ENCODE data around the gene INSL3.

The INSL3 gene, protein sequence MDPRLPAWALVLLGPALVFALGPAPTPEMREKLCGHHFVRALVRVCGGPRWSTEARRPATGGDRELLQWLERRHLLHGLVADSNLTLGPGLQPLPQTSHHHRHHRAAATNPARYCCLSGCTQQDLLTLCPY

DNA sequence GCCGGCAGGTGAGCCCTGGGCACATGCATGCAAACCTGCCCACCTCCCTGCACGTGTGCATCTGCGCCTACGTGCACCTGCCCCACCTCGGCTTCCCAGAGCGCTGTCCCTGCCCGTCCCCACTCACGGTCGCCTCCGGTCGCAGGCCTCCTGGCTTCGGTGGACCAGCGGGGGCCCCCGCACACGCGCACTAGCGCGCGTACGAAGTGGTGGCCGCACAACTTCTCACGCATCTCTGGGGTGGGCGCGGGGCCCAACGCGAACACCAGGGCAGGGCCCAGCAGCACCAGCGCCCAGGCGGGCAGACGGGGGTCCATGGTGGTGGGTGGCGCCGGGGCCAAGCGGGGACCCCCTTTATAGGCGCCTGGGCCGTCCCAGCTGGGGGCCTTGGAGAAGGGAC lies at the start of gene INSL3:
Gene INSL3 (minus strand): TSS at position 330 of the 400 bp plus-strand sequence. CDS start 13 bp downstream, at position 317.
- no peak for DNase-seq

DNA sequence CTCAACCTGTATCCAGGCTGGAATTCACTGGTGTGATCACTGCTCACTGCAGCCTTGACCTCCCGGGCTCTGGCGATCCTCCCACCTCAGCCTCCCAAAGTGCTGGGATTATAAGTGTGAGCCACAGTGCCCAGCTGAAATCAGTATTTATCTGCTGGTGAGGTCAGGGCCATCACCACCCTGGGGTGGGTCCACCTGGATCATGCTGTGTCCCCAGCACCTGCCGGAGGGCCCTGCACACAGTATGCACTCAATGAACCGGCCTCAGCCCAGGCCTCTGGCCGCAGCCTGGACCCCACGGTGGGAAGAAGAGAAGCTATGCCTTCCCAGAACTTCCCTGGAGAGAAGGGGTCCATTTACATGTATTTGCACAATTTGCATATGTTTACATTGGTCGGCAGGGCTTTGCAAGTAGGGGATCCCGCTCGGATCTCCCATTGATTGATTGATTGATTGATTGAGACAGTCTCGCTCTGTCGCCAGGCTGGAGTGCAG lies 47.8 kb upstream of the INSL3 start:
- no peak for DNase-seq

DNA sequence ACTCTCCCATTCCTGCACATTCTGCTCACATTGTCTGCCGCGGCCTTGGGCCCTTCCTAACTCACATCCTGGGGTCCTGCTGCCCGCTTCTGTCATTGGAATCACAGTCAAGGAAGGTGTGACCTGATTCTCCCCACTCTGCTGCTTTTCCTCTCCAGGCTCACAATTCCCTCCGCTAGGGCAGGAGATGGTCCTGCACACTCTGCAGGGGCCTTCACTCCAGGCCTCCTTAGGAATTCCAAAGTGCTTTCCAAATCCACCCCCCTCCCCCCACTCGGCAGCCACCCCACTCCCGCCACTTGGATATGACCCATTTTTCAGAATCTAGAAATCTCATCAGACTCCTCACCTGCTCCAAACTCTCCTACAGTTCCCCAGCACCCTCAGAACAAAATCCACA lies 47.4 kb upstream of the INSL3 start:
- no peak for DNase-seq

DNA sequence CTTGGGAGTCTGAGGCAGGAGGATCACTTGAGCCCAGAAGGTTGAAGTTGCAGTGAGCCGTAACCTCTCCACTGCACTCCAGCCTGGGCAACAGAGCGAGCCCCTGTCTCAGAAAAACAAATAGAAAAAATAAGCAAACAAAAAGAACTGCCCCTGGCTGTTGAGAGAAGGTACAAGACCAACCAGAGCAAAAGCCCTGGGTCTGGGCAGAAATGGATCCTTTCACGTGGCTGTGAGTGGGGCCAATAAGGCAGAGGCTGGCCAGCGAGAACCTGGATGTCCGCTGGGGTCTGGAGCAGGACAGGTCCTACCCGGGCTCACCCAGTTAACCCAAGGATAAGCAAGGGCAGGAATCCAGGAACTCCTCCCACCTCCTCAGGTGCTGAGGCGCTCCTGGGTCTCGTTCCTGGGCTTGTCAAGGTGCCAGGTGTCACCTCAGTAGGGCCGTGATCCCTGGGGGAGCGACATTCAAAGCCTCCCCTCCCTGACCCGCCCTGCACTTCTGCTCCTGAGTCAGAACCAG lies 45.7 kb upstream of the INSL3 start:
- DNase-seq = no peak

DNA sequence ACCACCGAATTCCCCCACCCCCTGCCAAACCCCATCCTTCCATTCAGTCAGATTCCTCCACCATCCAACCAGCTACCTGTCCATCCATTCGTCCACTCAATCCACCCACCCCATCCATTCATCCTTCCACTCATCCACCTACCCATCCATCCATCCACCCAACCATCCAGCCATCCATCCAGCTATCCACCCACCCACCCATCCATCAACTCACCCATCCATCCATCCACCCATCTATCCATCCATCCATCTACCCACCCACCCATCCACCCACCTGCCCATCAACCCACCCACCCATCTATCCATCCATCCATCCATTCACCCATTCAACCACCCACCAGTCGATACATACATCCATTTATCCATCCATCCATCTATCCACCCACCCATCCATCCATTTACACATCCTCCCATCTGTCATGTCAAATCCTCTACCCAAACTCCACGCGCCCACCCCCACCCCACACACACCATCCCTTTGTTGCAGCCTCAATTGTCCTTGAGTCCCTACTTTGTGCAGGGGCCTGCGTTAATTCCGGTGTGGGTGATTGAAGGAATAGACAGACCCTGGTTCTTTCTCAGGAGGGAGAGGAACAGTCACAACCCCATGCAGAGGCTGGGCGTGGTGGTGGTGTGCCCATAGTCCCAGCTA lies 45.1 kb upstream of the INSL3 start:
- no peak for DNase-seq

DNA sequence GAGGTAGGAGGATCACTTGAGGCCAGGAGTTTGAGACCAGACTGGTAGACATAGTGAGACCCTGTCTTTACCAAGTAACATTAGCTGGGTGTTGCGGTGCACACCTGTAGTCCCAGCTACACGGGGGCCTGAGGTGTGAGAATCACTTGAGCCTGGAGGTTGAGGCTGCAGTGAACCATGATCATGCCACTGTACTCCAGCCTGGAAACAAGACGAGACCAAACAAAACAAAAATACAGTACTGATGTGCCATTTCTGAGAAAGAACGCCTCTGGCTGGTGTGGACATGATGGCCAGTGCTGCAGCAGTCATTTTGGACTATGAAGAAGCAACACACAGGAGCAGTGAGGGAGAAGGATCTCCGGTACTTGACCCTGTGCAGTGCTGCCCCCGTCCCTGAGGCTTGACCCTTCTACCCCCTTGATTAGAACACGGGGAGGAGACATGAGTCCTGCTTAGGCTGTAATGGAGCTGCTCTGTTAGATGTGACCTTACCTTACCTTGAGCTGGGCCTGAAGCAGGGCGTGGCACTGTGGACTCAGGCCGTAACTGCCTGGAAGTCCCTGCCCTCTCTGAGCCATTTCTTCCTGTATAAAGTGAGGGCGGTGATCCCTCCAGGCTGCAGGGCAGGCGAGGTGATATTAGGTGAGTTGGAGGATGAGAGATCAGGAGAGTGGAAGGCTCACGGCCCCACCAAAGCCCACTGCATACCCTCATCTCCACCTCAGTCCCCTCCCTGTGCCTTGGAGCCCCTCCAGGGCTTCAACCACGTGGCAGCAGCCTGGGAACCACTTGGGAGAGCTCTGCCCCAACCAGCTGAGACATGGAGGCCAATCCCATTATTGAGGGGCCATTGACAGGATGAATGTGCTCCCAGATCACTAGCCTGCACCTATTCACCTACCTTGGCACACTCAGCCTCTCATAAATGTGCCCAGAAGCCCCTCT lies 44.3 kb upstream of the INSL3 start:
- no peak for DNase-seq

DNA sequence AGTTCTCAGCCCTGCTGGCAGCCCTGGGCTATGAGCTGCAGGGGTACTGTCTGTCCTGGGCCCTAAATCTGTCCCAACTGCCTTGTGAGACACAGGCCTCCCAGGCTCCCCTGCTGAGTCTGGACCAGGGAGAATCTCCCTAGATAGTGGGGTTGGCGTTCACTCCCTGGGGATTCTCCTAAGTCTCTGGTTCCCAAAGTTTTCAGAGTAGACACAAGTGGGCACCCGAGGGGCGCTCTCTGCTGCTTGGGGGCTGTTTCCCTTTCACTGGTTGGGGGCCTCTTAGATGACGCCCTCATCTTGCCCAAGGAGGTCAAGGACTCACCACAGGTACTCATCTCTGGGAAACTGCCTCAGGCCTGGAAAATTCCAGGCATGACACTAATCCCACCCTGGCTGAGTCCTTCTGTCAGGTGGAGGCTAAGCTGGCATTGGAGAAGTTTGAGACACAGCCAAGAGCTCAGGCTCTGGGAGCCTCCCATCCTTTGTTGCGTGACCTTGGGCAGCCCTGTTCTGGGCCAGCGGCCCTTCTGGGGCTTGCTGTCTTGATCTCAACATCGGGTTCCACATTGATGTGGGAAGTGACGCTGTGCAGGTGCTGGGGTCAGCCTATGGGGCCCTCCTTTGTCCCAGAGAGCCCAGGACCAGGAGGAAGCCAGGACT lies 42.3 kb upstream of the INSL3 start:
- no peak for DNase-seq

DNA sequence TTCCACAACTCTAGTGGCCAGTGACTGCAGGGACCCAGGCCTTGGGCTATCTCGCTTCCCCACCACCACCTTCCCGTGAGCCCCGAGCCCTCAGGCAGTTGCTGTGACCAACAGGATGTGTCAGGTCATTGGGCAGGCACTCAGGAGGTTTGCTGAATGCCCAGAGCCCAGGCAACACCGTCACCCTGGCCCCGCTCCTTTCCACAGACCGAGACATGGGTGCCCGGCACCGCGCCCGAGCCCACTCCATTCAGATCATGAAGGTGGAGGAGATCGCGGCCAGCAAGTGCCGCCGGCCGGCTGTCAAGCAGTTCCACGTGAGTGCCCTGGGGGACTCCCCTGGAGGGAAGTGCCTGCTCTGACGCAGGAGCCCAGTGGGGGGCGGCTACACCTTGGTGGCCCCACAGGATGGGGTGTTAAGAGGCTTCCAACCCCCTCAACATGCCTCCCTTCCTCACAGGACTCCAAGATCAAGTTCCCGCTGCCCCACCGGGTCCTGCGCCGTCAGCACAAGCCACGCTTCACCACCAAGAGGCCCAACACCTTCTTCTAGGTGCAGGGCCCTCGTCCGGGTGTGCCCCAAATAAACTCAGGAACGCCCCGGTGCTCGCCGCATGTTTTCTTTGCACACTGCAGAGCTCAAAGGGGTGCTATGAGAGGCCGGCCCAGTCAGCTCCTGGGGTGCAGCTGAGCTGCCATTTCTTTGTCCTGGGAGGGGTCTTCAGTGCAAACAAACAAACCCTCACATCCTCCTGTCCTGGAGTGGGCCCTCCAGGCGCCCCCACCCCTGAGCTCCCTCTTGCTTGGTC lies 41.6 kb upstream of the INSL3 start:
- DNase-seq = no peak

DNA sequence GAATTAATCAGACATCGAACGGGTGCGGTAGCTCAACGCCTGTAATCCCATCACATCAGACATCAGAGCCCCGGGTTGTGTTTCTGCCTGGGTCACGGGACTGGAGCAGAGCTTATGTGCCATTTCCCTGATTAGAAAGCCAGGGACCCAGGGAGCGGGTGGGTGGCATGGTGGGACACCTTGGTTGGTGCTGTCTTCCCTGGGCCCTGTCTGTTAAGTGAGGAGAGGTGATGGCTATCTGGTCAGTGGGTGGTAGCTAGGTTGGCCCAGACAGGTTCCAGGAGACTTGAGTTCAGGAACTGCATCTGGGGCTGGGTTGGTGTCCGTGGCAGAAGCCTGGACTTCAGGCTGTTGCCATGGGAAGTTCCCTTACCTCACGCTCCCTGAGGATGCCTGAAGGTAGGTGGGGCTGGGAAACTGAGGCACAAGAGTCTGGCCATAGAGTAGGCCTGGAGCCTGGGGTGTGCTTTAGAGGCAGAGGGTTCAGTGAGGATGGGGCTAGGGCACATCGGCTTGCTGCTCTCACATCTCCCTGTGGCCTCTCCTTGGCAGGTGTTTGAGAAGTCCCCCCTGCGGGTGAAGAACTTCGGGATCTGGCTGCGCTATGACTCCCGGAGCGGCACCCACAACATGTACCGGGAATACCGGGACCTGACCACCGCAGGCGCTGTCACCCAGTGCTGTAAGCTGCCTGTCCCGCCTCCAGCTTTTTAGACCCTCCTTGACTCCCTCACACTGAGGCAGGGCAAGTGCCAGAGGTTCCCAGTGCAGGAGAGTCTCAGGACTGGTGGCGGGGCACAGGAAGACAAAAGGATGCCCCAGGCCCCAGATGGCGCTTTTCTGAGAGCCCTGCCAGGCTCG lies 40.5 kb upstream of the INSL3 start:
- no peak for DNase-seq

DNA sequence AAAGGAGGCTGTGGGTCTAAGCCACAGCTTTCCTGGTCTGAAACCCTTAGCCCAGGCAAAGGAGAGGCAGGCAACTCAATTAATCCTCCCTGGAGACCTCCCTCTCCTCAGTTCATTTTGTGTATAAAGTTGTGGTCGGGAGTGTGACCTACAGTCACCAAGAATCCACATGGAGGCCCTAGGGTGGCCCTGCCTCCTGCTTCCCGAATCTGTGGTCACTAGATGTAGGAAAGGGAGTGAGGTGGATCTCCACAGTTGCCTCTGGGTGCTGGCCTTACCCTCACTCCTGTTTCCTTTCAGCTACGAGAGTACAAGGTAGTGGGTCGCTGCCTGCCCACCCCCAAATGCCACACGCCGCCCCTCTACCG lies 39.7 kb upstream of the INSL3 start:
- no peak for DNase-seq

DNA sequence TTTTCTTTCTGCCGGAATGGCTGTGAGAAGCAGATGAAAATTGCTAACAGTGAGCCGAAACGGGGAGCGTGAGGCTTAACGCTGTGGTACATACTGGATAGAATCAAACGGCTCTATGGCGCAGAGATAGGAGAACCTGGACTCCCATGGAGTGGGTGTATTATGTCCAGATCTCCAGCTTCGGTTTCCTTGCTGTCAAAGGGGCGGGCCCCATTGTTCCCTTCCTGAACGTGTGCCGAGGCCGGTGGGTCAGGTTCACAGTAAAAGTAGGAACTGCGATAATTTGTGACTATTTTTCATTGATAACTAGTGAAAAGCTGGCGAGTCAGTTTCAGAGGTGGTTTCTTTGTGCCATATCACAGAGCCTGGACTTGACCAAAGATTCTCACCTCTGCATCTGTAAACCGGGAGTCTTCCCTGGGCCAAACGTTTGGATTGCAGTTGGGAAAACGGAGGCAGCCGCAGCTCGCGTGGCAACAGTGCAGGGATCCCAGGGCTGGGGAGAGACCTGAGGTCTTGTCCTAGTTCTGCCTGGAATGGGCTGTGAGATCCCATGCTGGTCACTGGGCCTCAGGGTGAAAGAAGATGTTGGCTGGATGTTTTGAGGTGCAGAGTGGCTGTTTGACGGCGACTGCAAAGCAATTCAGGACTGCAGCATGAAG lies 39.1 kb upstream of the INSL3 start:
- no peak for DNase-seq

DNA sequence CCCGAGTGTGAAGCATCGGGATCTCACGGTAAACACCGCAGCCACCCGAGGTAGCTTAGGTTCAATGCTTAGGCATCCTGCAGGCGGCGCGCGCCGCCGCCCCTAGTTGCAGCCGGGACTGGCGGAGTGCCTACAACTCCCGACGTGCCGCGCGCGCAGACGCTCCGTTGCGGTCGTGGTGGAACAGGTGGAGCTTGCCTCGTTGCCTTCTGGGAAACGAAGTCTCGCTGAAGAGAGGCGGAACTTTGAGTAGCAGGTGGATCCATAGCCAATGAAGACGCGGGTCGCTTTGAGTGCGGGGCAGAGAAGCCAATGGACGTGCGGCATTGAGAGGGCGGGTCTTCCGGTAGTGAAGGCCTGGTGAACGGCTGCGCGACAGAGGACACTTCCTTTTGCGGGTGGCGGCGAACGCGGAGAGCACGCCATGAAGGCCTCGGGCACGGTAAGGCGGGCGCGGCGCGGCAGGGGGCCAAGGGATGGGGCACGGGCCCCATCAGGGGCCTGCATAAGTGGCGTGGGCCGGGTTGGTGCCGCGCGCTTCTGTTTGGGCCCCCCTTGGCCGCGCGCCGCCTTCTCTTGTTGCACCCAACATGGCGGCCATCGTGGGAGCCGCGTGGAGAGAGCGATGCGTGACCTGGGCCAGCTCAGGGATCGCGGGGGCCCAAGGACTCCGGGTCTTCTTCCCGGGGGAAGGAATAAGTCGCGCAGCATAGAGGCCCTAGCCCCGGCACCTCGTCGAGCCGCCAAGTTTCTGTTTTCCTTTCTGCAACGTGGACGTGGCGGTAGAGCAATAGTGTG lies 38.4 kb upstream of the INSL3 start, which contains the start of gene RPL18A:
Gene RPL18A (plus strand): TSS at position 378 of the 798 bp plus-strand sequence. CDS start 47 bp downstream, at position 425.
- DNase-seq = peak; percentile 95

DNA sequence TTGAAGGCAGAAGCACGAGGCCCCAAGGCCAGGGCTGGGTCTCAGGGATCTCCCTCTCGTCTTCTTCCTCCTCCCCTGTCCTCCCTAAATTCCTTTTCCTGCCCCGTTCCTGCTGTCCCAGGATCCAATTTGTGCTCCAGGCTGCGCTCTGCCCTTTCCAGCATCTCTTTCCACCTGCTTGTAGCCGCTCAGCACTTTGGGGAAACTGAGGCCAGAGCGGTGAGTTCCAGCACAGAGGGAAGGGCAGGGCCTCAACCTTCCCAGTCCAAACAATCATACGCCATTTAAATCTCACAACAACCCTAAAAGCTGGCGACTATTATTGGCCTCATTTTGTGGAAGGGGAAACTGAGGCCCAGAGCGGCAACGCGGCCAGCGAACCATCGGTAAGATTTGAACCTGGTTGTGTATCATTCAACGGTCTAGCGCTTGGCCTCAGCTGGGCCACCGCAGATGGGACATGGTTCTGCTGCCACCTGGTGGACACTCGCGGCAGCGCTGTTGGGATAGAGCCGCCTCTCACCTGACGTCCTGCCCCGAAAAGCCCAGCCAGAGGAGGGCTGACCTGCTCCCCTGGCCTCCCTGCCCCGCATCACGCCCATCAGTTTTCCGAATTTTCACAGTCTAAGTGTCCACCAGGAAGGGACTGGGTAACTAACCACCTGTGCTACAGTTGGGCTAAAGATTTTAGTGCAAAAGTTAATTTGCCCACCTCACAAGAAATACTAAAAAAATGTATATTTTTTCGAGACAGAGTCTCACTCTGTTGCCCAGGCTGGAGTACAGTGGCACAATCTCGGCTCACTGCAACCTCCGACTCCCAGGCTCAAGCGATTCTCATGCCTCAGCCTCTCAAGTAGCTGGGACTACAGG lies 34.2 kb upstream of the INSL3 start:
- DNase-seq = no peak

DNA sequence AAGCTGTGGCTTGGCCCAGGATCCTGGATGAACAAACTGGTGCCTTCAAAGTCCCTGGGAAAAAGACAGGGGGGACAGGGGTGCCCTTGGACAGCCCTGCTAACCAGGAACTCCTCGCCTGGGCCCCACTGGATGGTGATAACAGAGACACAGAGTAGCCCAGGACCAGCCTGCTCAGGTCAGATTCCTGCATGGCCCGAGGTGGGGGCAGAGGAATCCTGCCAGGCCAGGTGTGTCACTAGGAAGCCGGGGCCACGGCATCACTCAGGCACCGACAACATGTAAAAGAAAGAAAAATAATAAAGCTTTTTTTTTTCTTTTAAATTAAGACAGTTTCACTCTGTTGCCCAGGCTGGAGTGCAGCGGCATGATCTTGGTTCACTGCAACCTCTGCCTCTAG lies 32.7 kb upstream of the INSL3 start:
- no peak for DNase-seq

DNA sequence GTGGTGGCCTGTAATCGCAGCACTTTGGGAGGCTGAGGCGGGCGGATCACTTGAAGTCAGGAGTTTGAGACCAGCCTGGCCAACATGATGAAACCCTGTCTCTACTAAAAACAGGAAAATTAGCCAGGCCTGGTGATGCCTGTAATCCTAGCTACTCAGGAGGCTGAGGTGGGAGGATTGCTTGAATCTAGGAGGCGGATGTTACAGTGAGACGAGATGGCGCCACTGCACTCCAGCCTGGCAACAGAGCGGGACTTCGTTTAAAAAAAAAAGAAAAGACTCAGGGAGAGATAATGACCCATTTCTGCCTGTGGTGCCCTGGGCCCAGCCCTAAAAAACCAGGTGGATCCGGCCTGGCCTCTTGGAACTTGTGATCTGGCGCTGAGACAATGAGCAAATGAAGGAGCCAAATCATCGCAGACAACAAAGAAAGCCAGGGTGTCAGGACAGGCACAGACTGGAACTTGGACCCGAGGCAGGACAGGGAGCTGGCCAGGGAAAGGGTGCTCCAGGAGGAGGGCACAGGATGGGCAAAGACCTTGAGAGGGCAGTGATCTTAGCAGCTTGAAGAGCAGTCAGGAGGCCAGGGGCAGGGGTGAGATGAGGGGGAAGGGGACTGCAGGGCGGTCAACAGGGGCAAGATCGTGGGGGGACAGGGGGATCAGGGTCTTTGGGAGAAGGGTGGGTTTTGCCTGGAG lies 27.4 kb upstream of the INSL3 start:
- no peak for DNase-seq

DNA sequence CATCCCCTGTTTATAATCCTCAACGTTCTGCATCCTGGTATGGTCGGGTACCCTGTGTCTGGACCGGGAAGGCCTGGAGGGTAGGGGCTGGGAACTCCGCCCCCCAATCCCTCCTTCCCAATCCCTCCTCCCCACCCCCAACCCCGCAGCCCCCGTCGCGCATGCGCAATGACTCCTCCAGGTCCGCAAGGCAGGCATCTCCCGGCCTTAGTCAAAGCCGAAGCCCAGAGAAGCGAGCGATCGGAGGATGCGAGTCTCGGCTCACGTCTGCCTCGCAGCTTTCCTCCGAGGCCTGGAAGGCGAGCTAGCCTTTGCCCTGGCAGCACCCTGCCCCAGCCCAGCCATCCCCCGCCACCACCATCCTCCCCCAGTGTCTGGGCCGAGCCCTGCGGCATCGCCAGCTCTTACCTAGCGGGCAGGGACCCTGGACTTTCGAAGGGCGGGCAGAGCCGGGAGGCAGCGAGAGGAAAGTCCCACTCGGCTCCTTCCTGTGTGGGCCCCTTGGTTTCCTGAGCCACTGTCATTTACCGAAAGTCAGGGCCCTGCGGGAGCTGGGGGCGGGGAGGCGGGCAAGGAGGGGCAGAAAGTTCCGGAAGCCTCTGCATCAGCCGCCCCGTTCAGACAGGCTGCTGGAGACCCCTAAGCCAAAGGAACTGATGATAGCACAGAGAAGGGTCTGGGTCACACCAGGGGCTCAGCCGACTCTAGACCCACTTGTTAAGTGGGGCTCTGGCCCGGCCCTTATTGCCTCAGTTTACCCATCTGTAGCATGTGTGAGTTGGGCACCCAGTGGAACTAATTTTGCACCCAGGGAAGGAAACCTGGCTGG lies 26.4 kb upstream of the INSL3 start, which contains the start of gene JAK3:
Gene JAK3 (minus strand): TSS at position 445 of the 829 bp plus-strand sequence. CDS start 3,565 bp downstream, outside the sequence.
- DNase-seq = no peak

DNA sequence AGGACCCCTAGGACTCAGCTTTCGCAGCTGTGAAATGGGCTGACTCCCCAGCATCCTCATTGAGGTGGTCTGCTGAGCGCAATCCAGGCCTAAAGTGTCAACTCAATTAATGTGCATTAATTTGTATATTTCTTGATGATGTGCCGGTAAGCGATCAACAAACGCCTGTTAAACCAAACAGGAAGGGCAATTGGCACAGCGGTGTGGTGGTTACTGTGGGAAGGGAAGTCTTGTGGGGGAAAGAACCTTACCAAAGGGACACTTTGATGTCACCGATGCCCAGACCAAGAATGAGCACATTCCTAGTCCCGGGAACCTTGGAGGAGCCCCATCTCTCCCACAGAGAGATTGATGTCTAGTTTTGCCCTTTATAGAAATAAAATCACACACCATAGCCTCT lies 24.8 kb upstream of the INSL3 start:
- no peak for DNase-seq
